Measurements from ENCODE around the gene INPP5J.

GRCh38 chr22:31095637-31096249 lies 27.0 kb upstream of the INPP5J start:
- TF ChIP-seq CTCF (IDR thresholded peaks at IDR 0.05) (no peak), POLR2A (IDR thresholded peaks at IDR 0.05) (no peak)

All from heart left ventricle (tissue), 13 donors.